HL-60 (cell line): Measurements from ENCODE around the gene MROH7.

Experiments
- DNase-seq, 2 experiments: peaks; one replicate each; pipeline ENCODE4 v3.0.0-alpha.2; 2010 to 2020; ENCODE audit warnings: low read depth in 1 of 2, low spot score in 1 of 2
- H3K27ac ChIP-seq: fragments of 250-450 bp; sonication (Bioruptor Pico); replicated peaks from 2 replicates; pipeline ENCODE4 v1.5.1; 2020; ENCODE audit warnings: mild to moderate bottlenecking, moderate library complexity
- H3K27me3 ChIP-seq: fragments of 250-450 bp; sonication (Bioruptor Pico); 2 replicates; pipeline ENCODE4 v1.5.1; 2021; ENCODE audit warnings: mild to moderate bottlenecking, moderate library complexity; ENCODE audit not compliant: insufficient read depth, poor library complexity, severe bottlenecking
- H3K4me3 ChIP-seq: replicated peaks from 2 replicates; pipeline ENCODE4 v1.5.1; 2011; ENCODE audit warnings: mild to moderate bottlenecking, control low read depth, low read length; ENCODE audit not compliant: insufficient read depth
- GABPA ChIP-seq: IDR thresholded peaks from 2 replicates; pipeline ENCODE4 v1.6.1; 2012; ENCODE audit warnings: low read depth
- POLR2AphosphoS5 ChIP-seq: IDR thresholded peaks from 2 replicates; pipeline ENCODE4 v1.6.1; 2012; ENCODE audit warnings: low read depth
- SPI1 ChIP-seq: IDR thresholded peaks from 2 replicates; pipeline ENCODE4 v1.6.1; 2012; ENCODE audit warnings: low read depth, mild to moderate bottlenecking, borderline replicate concordance
- TF ChIP-seq, protein P1 (sequence below): IDR thresholded peaks from one replicate; pipeline ENCODE4 v1.5.1; 2011; ENCODE audit warnings: low read length, control low read depth, inconsistent platforms; ENCODE audit not compliant: insufficient read depth
- TF ChIP-seq, protein P2 (sequence below): IDR thresholded peaks from 2 replicates; pipeline ENCODE4 v1.6.1; 2012; ENCODE audit warnings: low read depth; ENCODE audit not compliant: insufficient replicate concordance

MROH7 gene

GRCh38 chr1:54649130-54649898 is 7.7 kb downstream of the MROH7 start:
- no peak for DNase-seq
- no peak overlapping the region for H3K4me3 ChIP-seq
- no peak overlapping the region for H3K27ac ChIP-seq
- H3K27me3 ChIP-seq: no peaks in the 10 kb centered on the region
- TF ChIP-seq GABPA (no peak), SPI1 (no peak), POLR2AphosphoS5 (no peak)
- TF ChIP-seq, protein P1, sequence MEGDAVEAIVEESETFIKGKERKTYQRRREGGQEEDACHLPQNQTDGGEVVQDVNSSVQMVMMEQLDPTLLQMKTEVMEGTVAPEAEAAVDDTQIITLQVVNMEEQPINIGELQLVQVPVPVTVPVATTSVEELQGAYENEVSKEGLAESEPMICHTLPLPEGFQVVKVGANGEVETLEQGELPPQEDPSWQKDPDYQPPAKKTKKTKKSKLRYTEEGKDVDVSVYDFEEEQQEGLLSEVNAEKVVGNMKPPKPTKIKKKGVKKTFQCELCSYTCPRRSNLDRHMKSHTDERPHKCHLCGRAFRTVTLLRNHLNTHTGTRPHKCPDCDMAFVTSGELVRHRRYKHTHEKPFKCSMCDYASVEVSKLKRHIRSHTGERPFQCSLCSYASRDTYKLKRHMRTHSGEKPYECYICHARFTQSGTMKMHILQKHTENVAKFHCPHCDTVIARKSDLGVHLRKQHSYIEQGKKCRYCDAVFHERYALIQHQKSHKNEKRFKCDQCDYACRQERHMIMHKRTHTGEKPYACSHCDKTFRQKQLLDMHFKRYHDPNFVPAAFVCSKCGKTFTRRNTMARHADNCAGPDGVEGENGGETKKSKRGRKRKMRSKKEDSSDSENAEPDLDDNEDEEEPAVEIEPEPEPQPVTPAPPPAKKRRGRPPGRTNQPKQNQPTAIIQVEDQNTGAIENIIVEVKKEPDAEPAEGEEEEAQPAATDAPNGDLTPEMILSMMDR: no peak

DNA sequence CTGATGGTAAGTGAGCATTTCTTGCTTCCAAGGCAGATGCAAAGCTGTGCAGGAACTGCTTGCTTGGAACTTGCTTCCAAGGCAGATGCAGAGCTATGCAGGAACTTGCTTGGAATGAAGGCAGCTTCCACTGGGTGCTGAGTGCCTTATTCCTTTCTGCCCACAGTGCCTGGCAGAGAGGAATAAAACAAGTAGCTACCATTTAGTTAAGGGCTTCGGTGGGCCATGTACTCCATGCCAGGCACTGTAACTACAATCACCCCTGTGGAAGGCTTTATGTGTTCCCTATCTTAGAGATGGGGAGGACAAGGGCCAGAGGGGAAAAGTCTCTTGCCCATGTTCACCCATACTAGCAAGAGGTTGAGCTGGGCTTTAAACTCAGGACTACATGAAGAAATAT is 8.3 kb downstream of the MROH7 start:
- H3K27ac ChIP-seq: no peak overlapping the region
- no peak for DNase-seq
- TF ChIP-seq GABPA (no peak), POLR2AphosphoS5 (no peak)
- TF ChIP-seq, protein P1: no peak
- no peaks in the 10 kb centered on the region for H3K27me3 ChIP-seq
- no peak overlapping the region for H3K4me3 ChIP-seq

DNA sequence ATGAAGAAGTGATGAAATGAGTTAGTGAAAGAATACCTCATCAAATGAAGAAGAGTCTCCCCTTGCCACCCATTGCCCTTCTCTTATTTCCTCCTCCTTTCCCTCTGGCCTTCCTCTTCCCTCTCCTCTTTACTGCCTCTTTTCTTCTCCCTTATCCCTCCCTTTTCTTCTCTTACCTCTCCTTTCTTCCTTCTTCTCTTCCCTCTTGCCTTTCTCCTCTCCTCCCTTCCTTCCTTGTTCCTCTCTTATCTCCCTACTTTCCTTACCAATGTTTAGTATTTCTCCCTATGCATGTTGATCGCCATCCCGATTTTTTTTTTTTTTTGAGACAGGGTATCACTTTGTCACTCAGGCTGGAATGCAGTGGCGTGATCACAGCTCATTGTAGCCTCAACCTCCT is 8.8 kb downstream of the MROH7 start:
- no peaks in the 10 kb centered on the region for H3K27me3 ChIP-seq
- DNase-seq: no peak
- TF ChIP-seq POLR2AphosphoS5 (no peak), GABPA (no peak), SPI1 (no peak)
- TF ChIP-seq, protein P2, sequence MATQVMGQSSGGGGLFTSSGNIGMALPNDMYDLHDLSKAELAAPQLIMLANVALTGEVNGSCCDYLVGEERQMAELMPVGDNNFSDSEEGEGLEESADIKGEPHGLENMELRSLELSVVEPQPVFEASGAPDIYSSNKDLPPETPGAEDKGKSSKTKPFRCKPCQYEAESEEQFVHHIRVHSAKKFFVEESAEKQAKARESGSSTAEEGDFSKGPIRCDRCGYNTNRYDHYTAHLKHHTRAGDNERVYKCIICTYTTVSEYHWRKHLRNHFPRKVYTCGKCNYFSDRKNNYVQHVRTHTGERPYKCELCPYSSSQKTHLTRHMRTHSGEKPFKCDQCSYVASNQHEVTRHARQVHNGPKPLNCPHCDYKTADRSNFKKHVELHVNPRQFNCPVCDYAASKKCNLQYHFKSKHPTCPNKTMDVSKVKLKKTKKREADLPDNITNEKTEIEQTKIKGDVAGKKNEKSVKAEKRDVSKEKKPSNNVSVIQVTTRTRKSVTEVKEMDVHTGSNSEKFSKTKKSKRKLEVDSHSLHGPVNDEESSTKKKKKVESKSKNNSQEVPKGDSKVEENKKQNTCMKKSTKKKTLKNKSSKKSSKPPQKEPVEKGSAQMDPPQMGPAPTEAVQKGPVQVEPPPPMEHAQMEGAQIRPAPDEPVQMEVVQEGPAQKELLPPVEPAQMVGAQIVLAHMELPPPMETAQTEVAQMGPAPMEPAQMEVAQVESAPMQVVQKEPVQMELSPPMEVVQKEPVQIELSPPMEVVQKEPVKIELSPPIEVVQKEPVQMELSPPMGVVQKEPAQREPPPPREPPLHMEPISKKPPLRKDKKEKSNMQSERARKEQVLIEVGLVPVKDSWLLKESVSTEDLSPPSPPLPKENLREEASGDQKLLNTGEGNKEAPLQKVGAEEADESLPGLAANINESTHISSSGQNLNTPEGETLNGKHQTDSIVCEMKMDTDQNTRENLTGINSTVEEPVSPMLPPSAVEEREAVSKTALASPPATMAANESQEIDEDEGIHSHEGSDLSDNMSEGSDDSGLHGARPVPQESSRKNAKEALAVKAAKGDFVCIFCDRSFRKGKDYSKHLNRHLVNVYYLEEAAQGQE: no peak
- TF ChIP-seq, protein P1: no peak
- no peak overlapping the region for H3K4me3 ChIP-seq
- no peak overlapping the region; the same call in 1 of the 2 replicates for H3K27ac ChIP-seq

- TF ChIP-seq GABPA (no peak), POLR2AphosphoS5 (no peak), SPI1 (no peak)
- TF ChIP-seq, protein P1: no peak
- TF ChIP-seq, protein P2: no peak
- Histone ChIP-seq H3K27ac (peak overlapping the region; percentile 79), H3K4me3 (no peak overlapping the region), H3K27me3 (no peaks in the 10 kb centered on the region)
- DNase-seq: peak in 1 of 2 experiments; percentile 12
Measured at GRCh38 chr1:54651608-54652007, 10.0 kb downstream of the MROH7 start.
